Measurements from ENCODE around the gene SLC25A18.
"Not testable (repeated sequence)": the region's sequence is repeated elsewhere in the genome, so short reads cannot be mapped to it uniquely, and the experiment has no call there.

SLC25A18 gene

DNA sequence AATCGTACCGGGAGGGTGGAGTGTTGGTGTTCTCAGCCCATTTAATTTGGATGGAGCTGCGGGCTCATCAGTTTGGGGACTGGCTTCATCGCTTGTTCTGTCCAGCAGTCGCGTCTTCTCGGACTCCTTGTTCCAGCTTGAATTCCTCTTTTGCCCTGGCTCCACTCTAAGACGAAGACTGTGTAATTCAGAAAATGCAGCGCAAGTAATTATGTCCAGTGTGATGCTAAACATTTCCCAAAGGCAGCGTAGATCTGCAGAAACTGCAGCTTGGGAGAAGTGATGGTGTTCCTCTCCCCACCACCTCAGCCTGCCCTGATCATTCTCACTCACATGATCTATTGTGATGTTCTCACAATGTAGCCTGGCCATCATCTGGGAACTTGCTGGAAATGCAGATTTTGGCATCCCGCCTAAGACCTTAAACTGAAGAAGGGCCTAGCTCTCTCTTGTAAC, 666 bp downstream of the SLC25A18 start:
- Histone ChIP-seq H3K9me3 (replicated peaks in 1 of 11) (0 out of 22 replicates have a peak, but pooled peaks cover 0 to 3% (median 0%) of the 10 kb centered on the region in 11 experiments), H3K9ac (no peak overlapping the region), H3K4me1 (peaks cover 10 to 29% (median 21%) of the 10 kb centered on the region in 10 experiments), H4K20me1 (no peaks in the 10 kb centered on the region), H3K27me3 (no peaks in the 10 kb centered on the region), H3K4me3 (no peak overlapping the region), H3K36me3 (no peaks in the 10 kb centered on the region), H3K27ac (0 out of 22 replicates have a peak overlapping the region, but pooled peaks of 1 of the 11 experiments have one; percentile 54), H3K4me2 (peak overlapping the region in 6 of 11 experiments; percentile 65 to 81 (median 70); a peak in 10 of 22 replicates)
- no peak for TF ChIP-seq Cebpa-rat (IDR thresholded peaks at IDR 0.05)

DNA sequence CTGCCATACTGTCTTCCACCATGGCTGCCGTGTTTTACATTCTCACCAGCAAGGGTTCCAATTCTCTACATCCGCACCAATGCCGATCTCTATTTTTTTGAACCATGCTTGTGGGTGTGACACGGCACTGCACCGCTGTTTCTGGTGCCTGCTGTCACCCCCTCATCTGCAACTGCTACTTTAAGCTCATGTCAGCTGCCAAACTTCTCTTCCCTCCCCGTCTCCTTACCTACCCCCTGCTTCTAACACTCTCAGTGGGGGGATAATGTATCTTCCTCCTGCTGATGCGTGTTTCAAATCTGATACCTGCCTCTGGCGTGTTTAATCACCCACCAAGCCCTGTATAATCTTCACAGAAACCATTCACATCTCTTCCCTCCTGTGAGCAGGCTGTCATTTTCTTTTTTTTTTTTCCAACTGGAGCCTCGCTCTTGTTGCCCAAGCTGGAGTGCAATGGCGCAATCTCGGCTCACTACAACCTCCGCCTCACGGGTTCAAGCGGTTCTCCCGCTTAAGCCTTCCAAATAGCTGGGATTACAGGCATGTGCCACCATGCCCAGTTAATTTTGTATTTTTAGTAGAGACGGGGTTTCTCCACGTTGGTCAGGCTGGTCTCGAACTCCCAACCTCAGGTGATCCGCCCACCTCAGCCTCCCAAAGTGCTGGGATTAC, 2.9 kb downstream of the SLC25A18 start:
- H3K4me2 ChIP-seq; H3K36me3 ChIP-seq; H3K27ac ChIP-seq; H3K9me3 ChIP-seq (replicated peaks in 1 of 11); H3K4me3 ChIP-seq; H3K27me3 ChIP-seq; H4K20me1 ChIP-seq; H3K9ac ChIP-seq: not testable (repeated sequence)
- H3K4me1 ChIP-seq, result peaks cover 21 to 33% (median 26%) of the 10 kb centered on the region in 10 experiments

- no peak for TF ChIP-seq Cebpa-rat (IDR thresholded peaks at IDR 0.05)
Observed at GRCh38 chr22:17566776-17567175, 3.5 kb downstream of the SLC25A18 start.

GRCh38 chr22:17569971-17570511, 6.7 kb downstream of the SLC25A18 start:
- Histone ChIP-seq H3K4me3 (no peak overlapping the region), H3K4me1 (peaks cover 0 to 17% (median 8%) of the 10 kb centered on the region in 10 experiments; a peak in 14 of 20 replicates), H4K20me1 (no peaks in the 10 kb centered on the region), H3K9ac (no peak overlapping the region), H3K36me3 (no peaks in the 10 kb centered on the region), H3K27ac (no peak overlapping the region), H3K9me3 (replicated peaks in 1 of 11) (no peaks in the 10 kb centered on the region), H3K4me2 (peak overlapping the region in 2 of 11 experiments; percentile 49 to 54; a peak in 5 of 22 replicates), H3K27me3 (no peaks in the 10 kb centered on the region)
- no peak for TF ChIP-seq Cebpa-rat (IDR thresholded peaks at IDR 0.05)

More at GRCh38 chr22:17566776-17567175, 3.5 kb downstream of the SLC25A18 start:
- Histone ChIP-seq H3K9ac (no peak overlapping the region), H3K4me3 (no peak overlapping the region), H4K20me1 (no peaks in the 10 kb centered on the region), H3K27me3 (no peaks in the 10 kb centered on the region), H3K4me1 (peaks cover 21 to 33% (median 27%) of the 10 kb centered on the region in 10 experiments), H3K4me2 (no peak overlapping the region), H3K36me3 (no peaks in the 10 kb centered on the region), H3K27ac (no peak overlapping the region), H3K9me3 (replicated peaks in 1 of 11) (no peaks in the 10 kb centered on the region)

GRCh38 chr22:17570851-17571631, 7.7 kb downstream of the SLC25A18 start:
- Histone ChIP-seq H3K4me3 (no peak overlapping the region), H3K4me1 (peaks cover 0 to 17% (median 8%) of the 10 kb centered on the region in 10 experiments; a peak in 14 of 20 replicates), H3K4me2 (peak overlapping the region in 2 of 11 experiments; percentile 49 to 54; a peak in 4 of 22 replicates), H3K27ac (no peak overlapping the region), H4K20me1 (no peaks in the 10 kb centered on the region), H3K36me3 (no peaks in the 10 kb centered on the region), H3K27me3 (no peaks in the 10 kb centered on the region), H3K9ac (no peak overlapping the region), H3K9me3 (replicated peaks in 1 of 11) (no peaks in the 10 kb centered on the region)
- no peak for TF ChIP-seq Cebpa-rat (IDR thresholded peaks at IDR 0.05)

DNA sequence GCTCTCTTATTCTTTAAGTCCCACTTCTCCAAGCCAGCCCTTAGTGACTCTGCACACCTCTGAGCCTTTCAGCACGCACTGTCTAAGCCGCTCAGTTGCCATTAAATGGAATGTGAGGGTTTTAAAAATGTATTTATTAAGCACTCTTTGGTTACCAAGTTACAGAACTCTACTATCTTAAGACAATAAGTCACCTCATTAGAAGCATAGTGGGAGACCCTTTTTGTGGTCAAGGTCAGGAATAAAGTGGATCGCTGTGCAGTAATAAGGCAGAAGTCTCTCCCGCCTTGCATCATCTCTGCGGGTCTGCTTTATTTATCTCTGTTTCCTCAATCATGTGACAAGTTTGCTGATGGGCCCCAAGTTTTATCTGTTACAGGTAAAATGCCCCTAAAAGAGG, 11.9 kb downstream of the SLC25A18 start:
- no peak overlapping the region for H3K4me2 ChIP-seq
- H3K9me3 ChIP-seq (replicated peaks in 1 of 11), result no peaks in the 10 kb centered on the region
- H3K4me1 ChIP-seq, result peaks cover 0 to 15% (median 7%) of the 10 kb centered on the region in 10 experiments; a peak in 14 of 20 replicates
- no peaks in the 10 kb centered on the region; a peak in 1 of 22 replicates for H4K20me1 ChIP-seq
- H3K9ac ChIP-seq, result no peak overlapping the region
- H3K4me3 ChIP-seq, result no peak overlapping the region
- H3K27ac ChIP-seq, result no peak overlapping the region
- no peak for TF ChIP-seq Cebpa-rat (IDR thresholded peaks at IDR 0.05)
- no peaks in the 10 kb centered on the region for H3K27me3 ChIP-seq
- no peaks in the 10 kb centered on the region for H3K36me3 ChIP-seq

DNA sequence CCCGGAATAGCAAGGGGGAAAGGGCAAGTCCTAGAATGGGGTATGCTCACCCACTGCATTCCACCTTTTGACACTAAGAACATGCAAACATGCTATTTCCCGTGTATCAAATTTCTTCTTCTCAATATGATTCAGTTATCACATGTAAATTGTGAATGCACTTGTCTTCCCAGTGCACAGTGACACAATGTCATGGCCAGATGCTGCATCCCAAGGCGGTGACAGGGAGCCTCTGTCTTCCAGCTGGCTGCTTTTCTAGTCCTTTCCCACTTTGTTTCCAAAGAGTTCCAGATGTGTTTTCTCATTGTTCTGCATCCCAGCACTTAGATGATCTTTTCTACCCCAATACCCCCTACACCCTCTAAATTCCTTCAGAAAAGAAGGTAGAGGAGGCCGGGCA, 12.4 kb downstream of the SLC25A18 start:
- Histone ChIP-seq H3K27me3 (no peaks in the 10 kb centered on the region), H3K4me2 (no peak overlapping the region), H3K4me1 (peaks cover 0 to 10% (median 5%) of the 10 kb centered on the region in 10 experiments; a peak in 10 of 20 replicates), H3K9me3 (replicated peaks in 1 of 11) (no peaks in the 10 kb centered on the region), H4K20me1 (no peaks in the 10 kb centered on the region; a peak in 1 of 22 replicates), H3K36me3 (no peaks in the 10 kb centered on the region), H3K27ac (no peak overlapping the region), H3K4me3 (no peak overlapping the region), H3K9ac (no peak overlapping the region)
- no peak for TF ChIP-seq Cebpa-rat (IDR thresholded peaks at IDR 0.05)

- H3K4me3 ChIP-seq, result no peak overlapping the region
- H3K9ac ChIP-seq, result no peak overlapping the region
- H3K4me1 ChIP-seq, result peaks cover 0 to 14% (median 3%) of the 10 kb centered on the region in 10 experiments; a peak in 9 of 20 replicates
- TF ChIP-seq Cebpa-rat (IDR thresholded peaks at IDR 0.05), result no peak
- no peaks in the 10 kb centered on the region for H3K27me3 ChIP-seq
- H4K20me1 ChIP-seq, result no peaks in the 10 kb centered on the region; a peak in 1 of 22 replicates
- H3K9me3 ChIP-seq (replicated peaks in 1 of 11), result no peaks in the 10 kb centered on the region
- no peaks in the 10 kb centered on the region for H3K36me3 ChIP-seq
- no peak overlapping the region for H3K27ac ChIP-seq
- 0 out of 22 replicates have a peak overlapping the region, but pooled peaks of 1 of the 11 experiments have one; percentile 12 for H3K4me2 ChIP-seq
Observed at GRCh38 chr22:17576470-17576869, 13.2 kb downstream of the SLC25A18 start.

GRCh38 chr22:17578136-17578754, 14.9 kb downstream of the SLC25A18 start:
- Histone ChIP-seq H3K9ac (no peak overlapping the region), H3K4me2 (no peak overlapping the region), H3K4me3 (no peak overlapping the region), H3K27me3 (no peaks in the 10 kb centered on the region), H3K27ac (no peak overlapping the region), H4K20me1 (no peaks in the 10 kb centered on the region; a peak in 1 of 22 replicates), H3K9me3 (replicated peaks in 1 of 11) (no peaks in the 10 kb centered on the region), H3K4me1 (peaks cover 0 to 14% (median 3%) of the 10 kb centered on the region in 10 experiments; a peak in 8 of 20 replicates), H3K36me3 (no peaks in the 10 kb centered on the region)
- no peak for TF ChIP-seq Cebpa-rat (IDR thresholded peaks at IDR 0.05)
